Hair follicle dermal papilla cell (primary cell): ENCODE data around the gene MXI1. TPM values are rescaled to one million over a fixed set of nuclear protein-coding genes. Genes with fewer than 3 reads are reported as not detected.

Source experiments
- total RNA-seq: library from RNA; depleted of rRNA; stranded (reverse); fragments of >200 nt; gene quantifications from 2 replicates; pipeline ENCODE4 v1.2.3, GENCODE V29; 2012

Gene MXI1
- total RNA-seq, result 17.0 and 20.4 TPM in 2 replicates

DNA sequence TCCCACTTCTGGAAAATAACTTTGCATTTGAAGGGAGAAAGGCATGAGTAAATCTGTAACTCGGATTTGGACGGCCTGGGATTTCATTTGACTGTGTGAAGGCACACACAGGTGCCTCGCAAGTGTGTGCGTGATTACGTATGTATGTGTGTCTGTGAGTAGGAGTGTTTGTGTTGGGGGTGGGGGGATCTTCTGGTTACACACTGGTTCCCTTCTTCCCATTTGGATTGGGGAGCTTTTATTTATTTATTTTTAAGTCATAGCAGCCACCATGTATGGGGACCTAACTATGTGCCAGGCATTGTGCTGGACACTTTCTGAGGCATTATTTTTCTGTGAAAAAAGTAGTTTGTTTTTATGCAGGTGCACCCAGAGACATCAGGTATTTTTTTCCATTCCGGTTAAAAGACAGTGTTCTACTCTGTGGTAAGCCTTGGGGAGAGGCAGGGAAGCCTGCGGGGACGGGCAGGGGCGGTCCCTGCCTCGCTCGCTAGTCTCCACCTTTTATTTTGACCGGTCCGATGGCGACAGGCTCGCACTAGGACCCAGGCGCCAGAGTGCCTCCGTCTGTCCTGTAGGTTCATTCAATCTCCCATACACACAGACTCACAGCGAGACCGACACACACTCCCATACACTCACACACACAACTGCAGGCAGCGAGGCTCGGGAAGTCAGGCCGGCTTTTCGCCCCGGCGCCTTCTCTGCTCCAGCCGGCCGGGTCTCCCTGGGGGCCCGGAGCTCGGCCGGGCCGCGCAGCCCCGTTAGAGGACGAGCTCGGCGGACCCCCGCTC is at the start of gene MXI1:
TSS of gene MXI1 (plus strand) at position 595 of the 794 bp plus-strand sequence. CDS start 204 bp downstream, outside the sequence.

GRCh38 chr10:110304780-110305421 is 97.5 kb downstream of the MXI1 start, which contains the start of gene SMNDC1:
Gene SMNDC1 (minus strand): TSS chr10:110304920. CDS start chr10:110303587, 1,333 bp downstream.

Other genes starting within 250 kb of the MXI1 start
- 103 and 123 TPM in 2 replicates for gene ADD3, start 199.6 kb upstream of the MXI1 start, total RNA-seq
- 7.8 and 8.3 TPM in 2 replicates for gene SMNDC1, start 97.3 kb downstream of the MXI1 start, total RNA-seq